Suprapubic skin (tissue), 4 donors: ENCODE results near the gene ZNF311.

Experiments
- EP300 ChIP-seq: sonication (generic); formaldehyde crosslinking; IDR thresholded peaks from one replicate; pipeline ENCODE4 v1.6.1; 2017; ENCODE audit warnings: antibody characterized with exemption
- POLR2A ChIP-seq, 2 donors: fragments of 450-650 bp; IDR thresholded peaks; one replicate each; pipeline ENCODE4 v1.6.1; 2017; ENCODE audit warnings: antibody characterized with exemption in 2 of 2, mild to moderate bottlenecking in 2 of 2, moderate library complexity in 2 of 2
- POLR2AphosphoS5 ChIP-seq, 3 donors: sonication (generic); formaldehyde crosslinking; IDR thresholded peaks; one replicate each; pipeline ENCODE4 v1.6.1; 2017; ENCODE audit warnings: antibody characterized with exemption in 3 of 3
- TF ChIP-seq, protein P1 (sequence below), 2 donors: fragments of 200-600 bp in 1 of 2; fragments of 450-650 bp in 1 of 2; sonication (generic) in 1 of 2; IDR thresholded peaks; one replicate each; pipeline ENCODE4 v1.5.1; 2016 to 2019; ENCODE audit warnings: antibody characterized with exemption in 2 of 2, mild to moderate bottlenecking in 1 of 2, moderate library complexity in 1 of 2

DNA sequence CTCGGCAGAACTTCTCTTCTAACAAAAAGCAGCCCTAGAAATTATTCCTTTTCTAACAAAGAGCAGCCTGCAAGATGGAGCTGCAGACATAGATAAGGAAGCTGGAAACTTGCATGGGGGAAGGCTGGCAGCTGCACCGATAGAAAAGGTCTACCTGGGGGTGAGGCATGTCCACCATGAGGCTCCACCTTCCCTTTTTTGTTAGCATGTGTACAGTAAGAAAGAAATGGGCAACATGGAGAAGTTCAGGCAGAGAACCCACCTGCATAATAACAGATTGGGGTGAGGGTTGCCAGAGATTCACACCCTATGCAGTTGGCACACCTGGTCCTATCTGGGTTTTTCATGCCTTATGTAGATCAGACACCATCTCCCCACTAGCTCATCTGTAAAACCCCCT, 25.4 kb downstream of the ZNF311 start:
- TF ChIP-seq, protein P1, sequence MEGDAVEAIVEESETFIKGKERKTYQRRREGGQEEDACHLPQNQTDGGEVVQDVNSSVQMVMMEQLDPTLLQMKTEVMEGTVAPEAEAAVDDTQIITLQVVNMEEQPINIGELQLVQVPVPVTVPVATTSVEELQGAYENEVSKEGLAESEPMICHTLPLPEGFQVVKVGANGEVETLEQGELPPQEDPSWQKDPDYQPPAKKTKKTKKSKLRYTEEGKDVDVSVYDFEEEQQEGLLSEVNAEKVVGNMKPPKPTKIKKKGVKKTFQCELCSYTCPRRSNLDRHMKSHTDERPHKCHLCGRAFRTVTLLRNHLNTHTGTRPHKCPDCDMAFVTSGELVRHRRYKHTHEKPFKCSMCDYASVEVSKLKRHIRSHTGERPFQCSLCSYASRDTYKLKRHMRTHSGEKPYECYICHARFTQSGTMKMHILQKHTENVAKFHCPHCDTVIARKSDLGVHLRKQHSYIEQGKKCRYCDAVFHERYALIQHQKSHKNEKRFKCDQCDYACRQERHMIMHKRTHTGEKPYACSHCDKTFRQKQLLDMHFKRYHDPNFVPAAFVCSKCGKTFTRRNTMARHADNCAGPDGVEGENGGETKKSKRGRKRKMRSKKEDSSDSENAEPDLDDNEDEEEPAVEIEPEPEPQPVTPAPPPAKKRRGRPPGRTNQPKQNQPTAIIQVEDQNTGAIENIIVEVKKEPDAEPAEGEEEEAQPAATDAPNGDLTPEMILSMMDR (IDR thresholded peaks at IDR 0.05) = no peak
- TF ChIP-seq POLR2A (IDR thresholded peaks at IDR 0.05) = no peak
- TF ChIP-seq POLR2AphosphoS5 (IDR thresholded peaks at IDR 0.05) = no peak
- no peak for TF ChIP-seq EP300
